ENCODE data around the gene GYS1. TPM values are rescaled to one million over a fixed set of nuclear protein-coding genes. Genes with fewer than 3 reads are reported as not detected.

The GYS1 gene
- total RNA-seq, 1 experiment from 2014 or later, result 20.2 TPM

DNA sequence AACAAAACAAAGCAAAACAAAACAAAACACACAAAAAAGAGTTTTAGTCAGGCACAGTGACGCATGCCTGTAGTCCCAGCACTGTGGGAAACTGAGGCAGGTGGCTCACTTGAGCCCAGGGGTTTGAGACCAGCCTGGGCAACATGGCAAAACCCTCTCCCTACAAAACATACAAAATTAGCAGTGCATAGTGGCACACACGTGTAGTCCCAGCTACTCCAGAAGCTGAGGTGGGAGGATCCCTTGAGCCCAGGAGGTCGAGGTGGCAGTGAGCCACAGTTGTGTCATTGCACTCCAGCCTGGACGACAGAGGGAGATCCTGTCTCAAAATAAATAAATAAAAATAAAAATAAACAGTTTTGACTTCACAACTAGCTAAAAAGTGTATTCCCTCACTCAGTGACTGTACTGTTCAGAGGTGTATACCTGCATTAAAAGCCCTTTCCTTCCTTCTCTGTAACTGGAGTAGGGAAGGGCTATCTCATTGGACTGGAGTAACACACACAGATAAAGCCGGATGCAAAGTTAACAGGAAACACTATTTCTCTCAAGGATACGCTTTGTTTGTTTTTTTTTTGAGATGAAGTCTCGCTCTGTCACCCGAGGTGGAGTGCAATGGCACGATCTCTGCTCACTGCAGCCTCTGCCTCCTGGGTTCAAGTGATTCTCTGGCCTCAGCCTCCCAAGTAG is 42.1 kb downstream of the GYS1 start:
- Histone ChIP-seq H3K9me3 (ENCODE audit: control insufficient read depth, insufficient read depth, low read depth, low read length) (no peaks in the 10 kb centered on the region), H3K36me3 (ENCODE audit: control insufficient read depth, insufficient read depth, low read length) (no peaks in the 10 kb centered on the region), H3K4me3 (ENCODE audit: low read depth in 2 of 2, low read length in 2 of 2) (no peak overlapping the region), H3K27me3 (ENCODE audit: control insufficient read depth, insufficient read depth, low read length) (no peaks in the 10 kb centered on the region), H3K27ac (ENCODE audit: low read length) (no peak overlapping the region), H3K4me1 (ENCODE audit: control insufficient read depth, insufficient read depth, low read length) (peaks cover 4% of the 10 kb centered on the region; the same call in 1 of the 2 replicates)
- DNase-seq (ENCODE audit: low read depth, low spot score) (no peak), ATAC-seq (no peak)
- TF ChIP-seq, protein P1, sequence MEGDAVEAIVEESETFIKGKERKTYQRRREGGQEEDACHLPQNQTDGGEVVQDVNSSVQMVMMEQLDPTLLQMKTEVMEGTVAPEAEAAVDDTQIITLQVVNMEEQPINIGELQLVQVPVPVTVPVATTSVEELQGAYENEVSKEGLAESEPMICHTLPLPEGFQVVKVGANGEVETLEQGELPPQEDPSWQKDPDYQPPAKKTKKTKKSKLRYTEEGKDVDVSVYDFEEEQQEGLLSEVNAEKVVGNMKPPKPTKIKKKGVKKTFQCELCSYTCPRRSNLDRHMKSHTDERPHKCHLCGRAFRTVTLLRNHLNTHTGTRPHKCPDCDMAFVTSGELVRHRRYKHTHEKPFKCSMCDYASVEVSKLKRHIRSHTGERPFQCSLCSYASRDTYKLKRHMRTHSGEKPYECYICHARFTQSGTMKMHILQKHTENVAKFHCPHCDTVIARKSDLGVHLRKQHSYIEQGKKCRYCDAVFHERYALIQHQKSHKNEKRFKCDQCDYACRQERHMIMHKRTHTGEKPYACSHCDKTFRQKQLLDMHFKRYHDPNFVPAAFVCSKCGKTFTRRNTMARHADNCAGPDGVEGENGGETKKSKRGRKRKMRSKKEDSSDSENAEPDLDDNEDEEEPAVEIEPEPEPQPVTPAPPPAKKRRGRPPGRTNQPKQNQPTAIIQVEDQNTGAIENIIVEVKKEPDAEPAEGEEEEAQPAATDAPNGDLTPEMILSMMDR (IDR thresholded peaks at IDR 0.05), result no peak
- TF ChIP-seq, protein P2, sequence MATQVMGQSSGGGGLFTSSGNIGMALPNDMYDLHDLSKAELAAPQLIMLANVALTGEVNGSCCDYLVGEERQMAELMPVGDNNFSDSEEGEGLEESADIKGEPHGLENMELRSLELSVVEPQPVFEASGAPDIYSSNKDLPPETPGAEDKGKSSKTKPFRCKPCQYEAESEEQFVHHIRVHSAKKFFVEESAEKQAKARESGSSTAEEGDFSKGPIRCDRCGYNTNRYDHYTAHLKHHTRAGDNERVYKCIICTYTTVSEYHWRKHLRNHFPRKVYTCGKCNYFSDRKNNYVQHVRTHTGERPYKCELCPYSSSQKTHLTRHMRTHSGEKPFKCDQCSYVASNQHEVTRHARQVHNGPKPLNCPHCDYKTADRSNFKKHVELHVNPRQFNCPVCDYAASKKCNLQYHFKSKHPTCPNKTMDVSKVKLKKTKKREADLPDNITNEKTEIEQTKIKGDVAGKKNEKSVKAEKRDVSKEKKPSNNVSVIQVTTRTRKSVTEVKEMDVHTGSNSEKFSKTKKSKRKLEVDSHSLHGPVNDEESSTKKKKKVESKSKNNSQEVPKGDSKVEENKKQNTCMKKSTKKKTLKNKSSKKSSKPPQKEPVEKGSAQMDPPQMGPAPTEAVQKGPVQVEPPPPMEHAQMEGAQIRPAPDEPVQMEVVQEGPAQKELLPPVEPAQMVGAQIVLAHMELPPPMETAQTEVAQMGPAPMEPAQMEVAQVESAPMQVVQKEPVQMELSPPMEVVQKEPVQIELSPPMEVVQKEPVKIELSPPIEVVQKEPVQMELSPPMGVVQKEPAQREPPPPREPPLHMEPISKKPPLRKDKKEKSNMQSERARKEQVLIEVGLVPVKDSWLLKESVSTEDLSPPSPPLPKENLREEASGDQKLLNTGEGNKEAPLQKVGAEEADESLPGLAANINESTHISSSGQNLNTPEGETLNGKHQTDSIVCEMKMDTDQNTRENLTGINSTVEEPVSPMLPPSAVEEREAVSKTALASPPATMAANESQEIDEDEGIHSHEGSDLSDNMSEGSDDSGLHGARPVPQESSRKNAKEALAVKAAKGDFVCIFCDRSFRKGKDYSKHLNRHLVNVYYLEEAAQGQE (IDR thresholded peaks at IDR 0.05; ENCODE audit: insufficient read depth in 1 of 2, low read depth in 2 of 2, low read length in 1 of 2), result no peak
- TF ChIP-seq TCF7L2 (IDR thresholded peaks at IDR 0.05; ENCODE audit: low read depth, low read length), result no peak
- TF ChIP-seq SIN3A (IDR thresholded peaks at IDR 0.05; ENCODE audit: borderline replicate concordance, insufficient read depth, low read depth, low read length), result no peak
- in situ Hi-C loops (cut with HindIII; ENCODE audit: low pct_unique_long_range_greater_than_20kb, low sequenced_read_pairs), result no loop called here
- no TSS peak for BruUV-seq (replicated peaks)
- ChIA-PET POLR2A (no interaction called here), CTCF (no interaction called here)
- intact Hi-C loops (cut with micrococcal nuclease; ENCODE audit: unreplicated experiment), result no loop called here

DNA sequence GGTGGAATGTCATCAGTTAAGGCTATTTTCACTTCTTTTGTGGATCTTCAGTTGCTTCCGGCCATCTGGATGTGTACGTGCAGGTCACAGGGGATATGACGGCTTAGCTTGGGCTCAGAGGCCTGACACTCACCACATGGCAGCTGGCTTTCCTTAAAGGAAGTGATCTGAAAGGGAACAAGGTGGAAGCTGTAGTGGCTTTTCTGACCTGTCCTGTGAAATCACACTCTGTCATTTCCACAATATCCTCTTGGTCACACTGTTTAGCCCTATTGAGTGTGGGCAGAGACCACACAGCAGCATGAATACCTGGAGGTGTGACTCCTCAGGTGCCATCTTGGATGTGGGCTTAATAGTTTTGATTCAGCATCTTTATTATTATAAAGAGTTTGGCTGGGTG is 43.0 kb downstream of the GYS1 start:
- intact Hi-C loops (cut with micrococcal nuclease; ENCODE audit: unreplicated experiment), result no loop called here
- Histone ChIP-seq H3K4me3 (ENCODE audit: low read depth in 2 of 2, low read length in 2 of 2) (no peak overlapping the region), H3K27me3 (ENCODE audit: control insufficient read depth, insufficient read depth, low read length) (no peaks in the 10 kb centered on the region), H3K4me1 (ENCODE audit: control insufficient read depth, insufficient read depth, low read length) (no peaks in the 10 kb centered on the region), H3K27ac (ENCODE audit: low read length) (no peak overlapping the region), H3K9me3 (ENCODE audit: control insufficient read depth, insufficient read depth, low read depth, low read length) (no peaks in the 10 kb centered on the region), H3K36me3 (ENCODE audit: control insufficient read depth, insufficient read depth, low read length) (no peaks in the 10 kb centered on the region)
- DNase-seq (ENCODE audit: low read depth, low spot score), result no peak
- TF ChIP-seq, protein P1 (IDR thresholded peaks at IDR 0.05), result no peak
- TF ChIP-seq TCF7L2 (IDR thresholded peaks at IDR 0.05; ENCODE audit: low read depth, low read length), result no peak
- TF ChIP-seq POLR2AphosphoS5 (IDR thresholded peaks at IDR 0.05; ENCODE audit: low read depth, low read length), result no peak
- no peak for TF ChIP-seq SIN3A (IDR thresholded peaks at IDR 0.05; ENCODE audit: borderline replicate concordance, insufficient read depth, low read depth, low read length)
- TF ChIP-seq, protein P2 (IDR thresholded peaks at IDR 0.05; ENCODE audit: insufficient read depth in 1 of 2, low read depth in 2 of 2, low read length in 1 of 2), result no peak
- in situ Hi-C loops (cut with HindIII; ENCODE audit: low pct_unique_long_range_greater_than_20kb, low sequenced_read_pairs), result no loop called here
- ChIA-PET CTCF (no interaction called here), POLR2A (no interaction called here)
- ATAC-seq, result no peak
- BruUV-seq (replicated peaks), result no TSS peak

Data from Panc1 (cell line).